ENCODE measurements around the gene SPTBN5.

Gene SPTBN5

DNA sequence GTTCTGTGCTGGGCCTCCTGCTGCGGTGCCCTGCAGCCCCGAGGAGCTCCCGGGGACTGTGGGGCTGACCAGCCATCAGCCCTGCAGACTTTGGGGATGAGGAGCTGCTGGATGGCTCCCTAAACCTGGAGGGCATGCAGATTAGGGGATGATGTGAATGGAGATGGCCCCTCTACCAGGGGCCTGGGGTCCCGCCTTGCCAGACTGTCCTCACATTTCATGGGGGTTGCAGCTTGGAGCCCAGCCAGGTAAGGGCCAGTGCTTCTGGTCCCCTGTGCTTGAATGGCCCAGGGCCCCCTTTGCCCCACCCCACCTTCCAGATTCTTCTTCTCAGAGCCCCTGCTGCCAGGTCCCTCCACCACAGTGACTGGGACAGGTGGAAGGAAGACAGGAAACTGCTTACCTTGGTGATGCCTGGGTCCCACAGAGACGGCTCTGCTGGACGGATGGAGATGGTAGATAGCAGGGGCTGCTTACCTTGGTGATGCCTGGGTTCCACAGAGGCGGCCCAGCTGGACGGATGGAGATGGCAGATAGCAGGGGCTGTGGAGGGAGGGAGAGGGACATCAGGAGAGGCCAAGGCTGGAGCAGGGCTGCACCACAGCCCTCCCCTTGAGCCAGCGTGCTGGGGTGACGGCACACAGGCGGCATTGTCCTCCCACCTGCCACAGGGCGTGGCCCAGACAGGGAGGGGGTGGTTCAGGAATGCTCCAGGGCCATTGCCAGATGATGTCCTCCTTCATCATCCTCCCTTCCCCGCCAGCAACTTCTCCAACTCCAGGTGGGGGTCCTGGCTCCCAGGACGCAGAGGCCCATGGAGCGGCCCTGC, at the start of gene SPTBN5:
SPTBN5 (minus strand) TSS at position 632 of the 829 bp plus-strand sequence; CDS start at position 76, 556 bp downstream.
- no peak for DNase-seq

DNA sequence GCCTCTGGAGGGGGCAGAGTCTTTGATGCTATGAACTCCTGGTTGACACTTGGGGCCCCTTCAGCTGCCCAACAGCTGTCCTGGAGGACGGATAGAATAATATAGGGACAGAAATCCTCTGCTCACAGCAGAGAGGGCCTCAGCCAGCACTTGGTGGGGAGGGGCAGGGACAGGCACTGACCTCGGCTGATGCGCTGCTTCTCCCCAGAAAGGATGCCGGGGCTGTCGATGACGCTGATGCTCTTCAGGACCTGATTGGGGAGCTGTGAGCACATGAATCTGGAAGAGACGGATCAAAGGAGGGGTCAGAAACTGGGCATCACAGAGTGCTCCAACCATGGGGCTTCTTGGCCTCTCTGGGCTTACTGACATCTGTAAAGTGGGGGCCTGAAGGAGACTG, 49.0 kb upstream of the SPTBN5 start:
- no peak for DNase-seq

DNA sequence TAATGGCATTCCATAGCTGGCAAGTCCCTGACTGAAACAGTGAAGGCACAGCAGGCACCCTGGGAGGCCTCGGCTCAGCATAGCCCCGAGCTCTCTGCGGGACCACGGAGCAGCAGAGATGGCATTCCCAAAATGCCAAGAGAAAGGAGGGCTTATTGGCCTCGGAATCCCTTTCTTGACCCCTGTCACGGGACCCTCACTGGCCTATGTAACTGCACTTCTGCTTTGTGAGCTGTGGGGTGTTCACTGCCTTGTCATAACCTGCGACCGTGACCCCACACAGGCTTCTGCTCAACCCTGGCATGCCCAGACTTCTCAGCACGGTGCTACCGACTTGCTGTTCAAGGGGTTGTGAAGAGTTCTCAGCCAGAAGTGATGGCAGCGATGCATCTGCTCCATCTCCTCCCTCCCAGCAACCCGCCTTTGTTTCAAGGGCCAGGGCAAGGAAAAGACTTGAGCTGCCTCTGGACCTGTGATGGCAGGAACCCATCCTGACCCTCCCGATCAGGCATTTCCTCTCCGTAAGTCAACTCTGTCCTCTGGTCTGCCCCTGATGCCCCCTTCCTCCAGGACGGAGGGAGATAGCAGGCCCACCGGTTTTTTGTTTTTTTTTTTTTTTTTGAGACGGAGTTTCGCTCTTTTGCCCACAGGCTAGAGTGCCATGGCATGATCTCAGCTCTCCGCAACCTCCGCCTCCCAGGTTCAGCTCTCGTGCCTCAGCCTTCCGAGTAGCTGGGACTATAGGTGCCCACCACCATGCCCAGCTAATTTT, 48.0 kb upstream of the SPTBN5 start:
- DNase-seq, result no peak

DNA sequence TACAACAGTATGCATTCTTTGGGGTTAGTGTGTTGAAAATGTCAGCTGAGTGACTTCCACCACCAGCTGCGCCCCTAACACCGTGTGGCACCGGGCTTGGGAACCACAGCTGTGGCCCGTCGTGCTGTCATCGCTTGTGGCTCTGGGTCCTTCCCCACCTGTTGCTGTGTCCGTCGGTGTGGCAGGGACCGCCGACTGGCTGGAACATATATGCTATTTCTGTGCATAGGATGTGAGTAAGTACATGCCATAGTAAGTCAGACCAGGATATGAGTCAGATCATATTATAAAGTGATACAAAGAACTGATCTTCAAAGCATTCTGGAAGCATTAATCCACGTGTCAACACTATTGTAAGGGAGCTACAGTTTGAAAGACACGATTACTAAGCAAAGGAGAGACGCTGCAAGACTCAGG, 46.6 kb upstream of the SPTBN5 start:
- DNase-seq, result peak; percentile 74

DNA sequence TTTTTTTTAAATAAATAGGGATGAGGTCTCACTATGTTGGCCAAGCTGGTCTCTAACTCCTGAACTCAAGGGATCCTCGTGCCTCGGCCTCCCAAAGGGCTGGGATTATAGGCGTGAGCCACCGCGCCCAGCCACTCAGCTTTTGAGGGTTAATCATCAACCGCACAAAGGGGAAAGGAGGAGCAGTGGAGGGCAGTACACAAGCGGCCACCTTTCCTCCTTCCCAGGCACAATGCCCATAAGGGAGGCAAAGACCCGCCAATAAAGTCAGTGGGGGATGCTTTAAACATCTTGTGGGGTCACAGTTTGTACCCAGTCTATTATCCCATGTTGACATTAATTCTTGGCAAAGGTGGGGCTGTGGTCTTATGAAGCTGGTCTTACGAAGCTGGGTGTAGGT, 46.1 kb upstream of the SPTBN5 start:
- no peak for DNase-seq

DNA sequence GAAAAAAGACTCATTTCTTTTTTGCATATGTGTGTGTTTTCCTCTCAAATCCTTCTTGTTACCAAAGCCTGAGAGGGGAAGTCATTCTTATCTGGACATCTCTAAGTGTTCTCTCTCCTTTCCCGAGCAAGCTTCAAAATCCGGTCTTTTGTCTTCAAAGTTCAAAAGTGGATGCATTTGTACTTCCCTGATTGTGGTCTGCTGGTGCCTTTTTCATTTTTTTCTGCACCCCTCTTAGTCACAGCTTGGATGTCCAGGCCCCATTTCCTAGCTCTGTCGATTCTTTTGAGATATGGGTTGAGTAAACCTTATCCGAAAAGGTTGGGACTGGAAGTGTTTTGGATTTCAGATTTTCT, 43.7 kb upstream of the SPTBN5 start:
- DNase-seq, result no peak

DNA sequence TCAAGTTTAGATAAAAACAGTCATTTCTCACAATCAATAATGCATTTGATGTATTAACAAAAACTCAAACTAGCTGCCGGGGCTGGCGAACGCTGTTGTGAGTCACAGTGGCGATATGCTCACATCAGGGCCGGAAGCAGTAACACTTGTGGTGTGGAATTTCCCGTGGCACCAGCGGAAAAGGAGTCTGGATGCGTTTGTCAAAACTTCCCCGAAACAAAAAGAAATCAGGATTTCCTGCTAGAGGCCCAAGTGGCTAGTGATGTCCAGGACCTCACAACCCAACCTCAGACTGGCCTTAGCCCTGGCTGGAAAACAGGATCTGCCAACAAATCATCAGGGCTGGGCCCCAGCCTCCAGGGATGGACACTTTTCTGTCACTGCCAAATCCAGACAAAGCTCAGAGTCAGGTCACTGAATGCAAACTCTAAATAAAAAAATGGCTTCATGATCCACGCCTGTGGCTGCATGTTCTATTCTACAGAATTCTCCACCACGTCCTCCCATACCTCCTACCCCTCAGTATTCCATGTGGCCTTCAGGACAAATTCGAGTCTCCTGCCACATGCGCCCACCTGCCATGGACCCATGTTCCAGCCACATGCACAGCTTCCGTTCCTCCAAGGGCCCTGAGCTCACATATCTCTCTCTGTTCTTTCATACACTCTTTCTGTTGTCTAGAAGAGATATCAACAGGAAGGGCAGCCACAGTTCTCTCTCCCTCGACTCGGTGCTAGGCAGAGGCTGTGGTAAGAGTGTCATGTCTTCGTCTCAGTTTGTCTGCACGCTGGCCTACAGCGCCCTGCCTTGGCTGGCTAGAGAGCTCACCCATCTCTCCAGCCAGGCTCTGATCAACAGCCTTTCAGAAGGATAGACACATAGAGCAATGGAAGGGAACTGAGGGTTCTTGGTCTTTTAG, 43.1 kb upstream of the SPTBN5 start:
- DNase-seq, result peak; percentile 87

DNA sequence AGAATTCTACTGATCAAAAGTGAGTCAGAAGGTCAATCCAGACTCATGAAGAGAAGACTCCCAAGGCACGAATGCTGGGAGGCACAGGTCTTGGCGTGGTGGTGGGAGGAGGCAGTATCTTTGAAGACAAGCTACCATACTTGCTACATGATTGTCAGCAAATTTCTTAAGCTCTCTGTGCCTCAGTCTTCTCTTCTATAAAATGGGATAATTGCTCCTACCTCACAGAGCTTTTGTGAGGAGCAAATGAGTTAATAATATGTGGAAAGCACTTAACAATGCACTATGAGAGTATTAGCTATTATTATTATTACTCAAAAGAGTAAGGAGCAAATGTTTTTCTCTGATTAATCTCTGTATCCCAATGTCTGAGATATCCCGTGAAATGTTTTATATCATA, 42.3 kb upstream of the SPTBN5 start:
- peak; percentile 22 for DNase-seq

DNA sequence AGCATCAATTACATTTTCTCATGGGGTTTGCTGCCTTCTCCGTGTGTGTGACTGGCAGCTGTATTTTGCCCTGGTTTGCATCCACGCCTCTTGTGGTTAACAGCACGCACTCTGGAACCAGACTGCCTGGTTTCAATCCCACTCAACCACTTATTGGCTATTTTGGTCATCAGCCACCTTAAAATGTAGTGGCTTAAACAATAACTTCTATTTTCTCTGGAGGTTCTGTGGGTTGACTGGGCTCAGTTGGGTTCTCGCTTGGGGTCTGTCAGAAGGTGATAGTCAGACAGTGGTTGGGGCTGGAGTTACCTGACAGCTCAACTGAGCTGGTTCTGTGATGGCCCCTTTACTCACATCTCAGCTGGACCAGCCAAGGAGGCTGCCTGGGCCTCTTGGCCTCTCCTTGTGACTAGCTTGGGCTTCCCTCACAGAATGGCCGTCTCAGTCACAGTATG, 41.7 kb upstream of the SPTBN5 start:
- peak; percentile 44 for DNase-seq

DNA sequence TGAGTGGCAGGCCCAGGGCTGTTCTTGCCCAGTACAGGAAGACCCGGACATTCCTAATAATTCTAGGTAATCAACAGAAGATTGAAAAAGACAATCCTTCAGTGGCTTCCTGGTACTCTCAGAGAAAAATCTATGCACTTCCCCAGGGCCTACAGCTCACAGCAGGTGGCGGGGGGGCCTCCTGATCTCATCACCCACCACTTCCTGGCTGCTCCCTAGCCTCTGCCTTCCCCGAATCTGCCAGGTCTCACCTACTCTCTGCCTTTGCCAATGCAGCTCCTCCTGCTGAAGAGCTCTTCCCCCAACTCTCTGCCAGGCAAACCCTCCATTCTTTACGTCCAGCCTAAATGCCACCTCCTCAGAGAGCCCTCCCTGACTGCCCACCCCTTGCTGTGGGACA, 41.0 kb upstream of the SPTBN5 start:
- peak; percentile 79 for DNase-seq

DNA sequence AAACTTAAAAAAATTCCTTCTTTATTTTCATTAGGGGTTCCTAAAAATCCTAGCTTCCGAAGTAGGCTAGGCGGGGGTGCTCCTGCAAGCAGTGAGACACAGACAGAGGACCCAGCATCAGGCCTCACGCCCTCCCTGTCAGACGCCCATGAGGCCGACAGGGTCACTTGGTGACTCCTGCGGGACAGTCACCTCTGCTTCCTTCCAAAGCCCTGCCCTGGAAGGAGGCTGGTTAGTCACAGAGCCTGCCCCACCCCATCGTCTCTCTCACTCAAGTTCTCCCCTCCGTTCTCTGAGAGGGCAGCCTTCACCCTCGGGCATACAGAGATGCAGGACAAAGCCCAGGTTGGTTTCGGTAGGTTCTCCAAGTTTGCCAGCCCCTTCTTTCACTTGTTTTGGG, 39.9 kb upstream of the SPTBN5 start:
- DNase-seq, result peak; percentile 30

DNA sequence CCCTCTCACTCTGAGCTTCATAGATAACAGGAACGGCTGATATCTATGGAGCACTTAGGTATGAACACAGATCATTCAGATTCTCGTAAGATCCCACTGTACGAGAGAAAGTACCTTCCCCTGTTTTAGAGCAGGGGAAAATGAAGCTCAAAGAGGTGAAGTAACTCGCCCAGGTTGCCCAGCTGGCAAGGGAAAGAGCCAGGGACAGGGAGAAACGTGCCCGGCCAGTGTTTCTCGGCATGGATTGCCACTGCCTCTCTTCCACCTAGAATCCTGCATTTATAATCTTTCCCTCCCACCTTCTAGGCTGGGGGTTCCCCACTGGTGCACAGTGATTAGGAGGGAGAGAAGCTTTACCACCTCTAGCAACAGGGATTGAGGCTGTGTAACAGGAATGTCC, 39.5 kb upstream of the SPTBN5 start:
- DNase-seq, result no peak

DNA sequence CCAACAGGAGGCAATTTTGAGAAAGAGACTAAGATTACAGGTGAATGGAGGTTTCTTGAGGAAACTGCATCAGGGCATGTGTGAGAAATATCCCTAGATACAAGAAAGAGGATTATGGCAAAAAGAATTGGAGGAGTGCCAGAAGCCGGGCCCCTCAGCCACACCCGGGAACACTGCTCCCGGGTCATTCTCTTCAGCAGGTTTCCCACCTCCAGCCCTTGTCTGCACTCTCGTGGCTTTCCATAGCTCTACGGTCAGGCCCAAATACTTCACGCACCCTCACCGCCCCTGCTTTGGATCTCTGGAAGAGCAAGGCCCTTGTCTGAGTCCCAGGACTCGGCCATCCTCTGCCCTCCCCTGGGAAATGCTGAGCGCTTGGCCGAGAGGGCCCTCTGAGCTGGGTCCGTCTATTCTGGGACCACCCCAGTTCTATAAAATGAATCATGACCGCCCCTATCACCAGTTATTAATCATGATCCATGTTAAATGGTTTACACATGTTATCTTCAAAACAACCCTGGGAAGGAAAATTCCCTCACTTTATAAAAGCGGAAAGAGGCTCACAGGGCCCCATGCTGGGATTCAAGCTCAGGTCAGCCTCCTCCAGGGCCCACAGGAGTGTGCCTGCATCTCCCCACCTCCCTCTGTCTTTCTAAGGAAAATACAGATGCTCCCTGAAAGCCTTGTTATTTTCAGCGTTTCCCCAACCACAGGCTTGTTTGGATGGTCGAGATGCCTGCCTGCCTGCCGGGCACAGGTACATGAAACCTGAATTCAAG, 38.8 kb upstream of the SPTBN5 start:
- no peak for DNase-seq

DNA sequence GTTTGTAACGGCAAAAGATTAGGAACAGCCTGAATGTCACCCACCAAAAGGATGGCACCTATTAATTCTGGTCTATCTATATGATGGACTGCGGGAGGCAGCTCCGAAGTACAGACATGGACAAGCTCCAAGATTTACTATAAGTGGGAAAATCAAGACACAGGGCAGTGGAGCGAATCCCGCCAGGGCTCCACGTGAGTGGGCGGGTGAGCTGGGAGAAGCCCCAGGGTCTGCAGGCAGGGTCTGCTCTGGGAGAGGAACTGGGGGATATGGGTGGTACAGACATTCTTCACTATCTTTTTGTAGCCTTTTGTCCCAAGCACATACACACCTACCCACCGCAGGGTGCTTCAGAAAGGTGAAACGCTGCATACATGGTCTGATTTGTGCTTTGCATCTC, 38.2 kb upstream of the SPTBN5 start:
- DNase-seq, result no peak

DNA sequence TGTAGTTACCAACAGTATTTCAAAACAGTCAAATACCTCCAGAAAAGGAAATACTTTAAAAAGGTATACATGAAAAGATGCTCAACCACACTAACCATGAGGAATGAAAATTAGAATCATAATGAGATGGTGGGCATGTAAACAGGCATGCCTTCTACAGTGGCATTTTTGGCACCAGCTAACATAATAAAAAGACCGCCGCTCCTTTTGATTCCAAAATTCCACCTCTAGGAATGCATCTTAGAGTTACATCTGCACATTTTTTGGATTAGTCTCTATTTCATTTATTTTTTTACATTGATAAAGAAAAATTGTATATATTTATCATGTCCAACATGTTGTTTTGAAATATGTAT, 37.0 kb upstream of the SPTBN5 start:
- DNase-seq, result no peak

DNA sequence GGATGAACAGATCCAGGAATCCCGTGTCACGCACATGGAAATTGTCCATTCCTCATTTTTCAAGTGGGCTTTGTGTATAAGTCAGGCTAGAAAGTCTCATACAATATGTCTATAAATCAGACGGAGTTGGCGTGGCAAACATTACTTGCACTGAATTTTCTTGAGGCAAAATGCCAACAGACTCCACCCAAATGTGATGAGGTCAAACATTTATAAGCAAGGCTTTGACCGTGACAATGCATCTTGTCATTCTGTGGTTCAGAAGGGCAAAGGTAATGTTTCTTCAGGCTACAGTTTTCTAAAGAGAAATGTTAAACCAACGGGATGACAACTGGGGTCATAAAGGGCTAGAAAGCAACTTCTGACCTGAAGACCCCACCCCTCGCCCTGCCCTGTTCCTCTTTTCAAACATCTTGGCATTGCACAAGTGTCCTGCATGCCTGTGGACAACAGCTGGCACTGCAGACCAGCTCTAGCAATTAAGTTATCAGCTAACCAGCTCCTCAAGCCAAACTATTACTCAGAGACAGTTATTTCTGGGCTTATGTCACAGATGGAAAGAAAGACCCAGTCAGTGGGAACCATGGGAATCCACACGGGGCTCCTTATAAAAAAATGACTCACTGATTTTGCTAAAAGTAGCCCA, 36.5 kb upstream of the SPTBN5 start:
- DNase-seq, result no peak

DNA sequence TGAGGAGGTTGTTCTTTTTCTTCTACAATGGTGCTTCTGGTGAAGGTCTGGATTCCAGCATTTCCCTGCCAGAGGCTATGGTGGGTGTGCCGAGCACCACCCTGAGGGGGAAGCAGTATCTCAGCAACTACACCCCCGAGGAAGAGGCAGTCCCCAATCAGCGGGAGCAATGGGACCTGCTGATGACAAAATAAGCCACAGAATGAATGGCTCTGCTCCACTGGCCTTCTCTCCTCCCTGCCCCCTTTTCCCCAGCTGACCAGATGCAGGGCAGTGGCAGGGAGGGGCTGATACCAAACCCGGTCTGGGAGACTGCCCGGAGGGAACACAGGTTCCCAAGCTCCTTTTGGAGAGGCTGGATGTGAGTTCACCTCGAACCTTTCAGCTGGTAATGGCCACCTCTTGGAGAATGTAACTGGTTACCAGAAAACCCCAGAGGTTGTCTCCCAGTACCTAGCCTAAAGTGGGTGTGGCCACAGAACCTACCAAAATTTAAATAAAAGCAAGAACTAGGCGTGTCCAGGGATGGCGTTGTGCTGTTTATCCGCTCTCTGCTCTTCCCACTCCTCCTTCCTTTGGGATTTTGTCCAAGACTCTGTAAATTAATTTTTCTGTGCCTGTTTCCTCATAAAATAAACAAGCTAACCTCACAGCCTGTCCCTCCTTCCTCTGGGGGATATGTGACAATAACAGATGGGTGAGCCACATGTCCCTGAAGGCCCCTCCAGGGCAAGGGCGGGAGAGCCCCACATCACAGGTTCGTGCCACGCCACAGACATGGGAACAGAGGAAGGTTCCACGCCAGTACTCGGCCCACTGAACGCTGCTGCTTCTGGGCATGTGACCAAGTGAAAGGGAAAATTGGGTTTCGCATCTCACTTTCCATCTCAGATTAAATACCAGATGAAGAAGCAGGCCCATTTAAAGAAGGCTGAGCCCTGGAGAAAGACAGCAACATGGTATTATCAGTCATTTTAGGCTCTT, 35.1 kb upstream of the SPTBN5 start:
- peak; percentile 53 for DNase-seq

DNA sequence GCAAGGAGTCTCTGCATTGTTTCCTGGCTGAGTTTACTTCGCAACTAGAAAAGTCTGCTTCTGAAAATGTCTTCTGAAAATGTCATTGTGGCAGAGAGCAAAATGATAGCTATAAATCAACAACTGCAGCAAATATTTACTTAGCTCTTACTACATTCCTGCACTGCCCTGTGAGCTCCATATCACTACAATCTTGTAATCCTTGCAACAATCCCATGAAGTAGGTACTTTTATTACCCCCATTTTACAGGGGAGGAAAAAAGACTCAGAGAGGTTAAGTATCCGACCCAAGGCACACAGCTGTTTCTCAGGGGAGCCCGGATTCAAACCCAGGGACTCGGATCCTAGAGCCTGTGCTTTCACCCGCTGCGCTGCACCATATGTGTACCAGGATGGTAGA, 34.2 kb upstream of the SPTBN5 start:
- DNase-seq, result no peak

DNA sequence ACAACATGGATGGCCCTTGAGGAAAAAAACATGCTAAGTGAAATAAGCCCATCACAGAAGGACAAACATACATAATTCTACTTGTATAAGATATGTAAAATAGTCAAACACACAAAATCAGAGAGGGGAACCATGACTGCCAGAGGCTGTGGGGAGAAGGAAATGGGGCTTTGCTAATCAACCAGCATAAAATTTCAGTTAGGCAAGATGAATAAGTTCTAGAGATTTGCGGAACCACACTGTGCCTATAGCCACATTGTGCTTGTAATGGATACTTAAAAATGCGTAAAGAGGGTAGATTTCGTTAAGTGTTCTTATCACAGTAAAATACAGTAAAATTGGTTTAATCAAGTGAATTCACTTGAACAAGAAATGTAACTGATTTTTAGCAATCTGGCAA, 33.7 kb upstream of the SPTBN5 start:
- DNase-seq, result no peak

DNA sequence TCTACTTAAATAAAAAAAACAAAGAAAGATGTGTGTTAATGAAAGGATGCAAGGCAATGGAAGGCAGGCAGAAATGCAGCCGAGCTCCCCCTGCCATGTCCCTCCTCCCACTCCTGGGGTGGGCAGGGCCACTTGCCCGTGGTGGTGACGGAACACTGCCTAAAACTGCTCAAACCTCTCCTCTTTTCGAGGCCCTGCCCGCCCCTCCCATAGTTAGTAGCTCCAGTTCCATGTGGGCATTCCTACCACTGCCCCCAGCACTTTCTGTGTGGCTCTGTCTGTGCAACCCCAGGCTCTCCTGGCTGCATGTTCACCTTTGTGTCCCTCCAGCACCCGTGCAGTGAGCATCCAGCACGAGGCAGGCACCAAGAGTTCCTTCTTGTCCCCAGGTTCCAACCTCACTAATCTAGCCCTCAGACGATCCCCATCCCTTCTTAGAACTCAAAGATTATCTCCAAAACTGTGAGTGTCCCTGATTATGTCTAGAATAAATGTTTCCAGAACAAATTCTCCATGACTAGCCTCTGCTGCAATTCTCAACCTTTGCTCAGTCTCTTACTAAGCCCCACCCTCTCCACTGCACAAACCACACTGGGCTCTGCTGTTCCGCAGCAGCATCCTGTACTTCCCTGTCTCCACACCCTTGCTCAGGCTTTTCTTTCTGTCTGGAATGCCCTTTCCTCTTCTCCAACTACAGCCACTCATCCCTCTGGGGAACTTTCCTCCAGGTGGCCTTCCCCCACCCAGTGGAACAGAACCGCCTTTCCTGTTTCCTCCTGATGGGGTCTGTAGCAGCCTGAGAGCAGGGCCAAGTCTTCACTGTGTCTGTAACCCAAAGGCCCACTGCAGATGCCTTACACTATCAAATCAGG, 32.6 kb upstream of the SPTBN5 start:
- DNase-seq, result no peak

Measured in stimulated activated CD4-positive, alpha-beta T cell treated with anti-CD3 and anti-CD28 coated beads, Interleukin-15, amount 100 ng/mL, for 24 hours (primary cell).